HG03097 (cell line): Measurements from ENCODE around the gene FOXRED2.
"Not testable (repeated sequence)": the region's sequence is repeated elsewhere in the genome, so short reads cannot be mapped to it uniquely, and the experiment has no call there.

Experiments used
- ATAC-seq: cut with Tn5 transposase; IDR thresholded peaks from one replicate; pipeline ENCODE4 v1.9.1; 2021; ENCODE audit not compliant: unreplicated experiment, low FRiP score

FOXRED2 gene

GRCh38 chr22:36506637-36507517, at the start of gene FOXRED2:
Gene FOXRED2, minus strand, starts transcription at chr22:36507040. Its CDS starts 618 bp downstream, at chr22:36506422.
- ATAC-seq: peak; percentile 78

DNA sequence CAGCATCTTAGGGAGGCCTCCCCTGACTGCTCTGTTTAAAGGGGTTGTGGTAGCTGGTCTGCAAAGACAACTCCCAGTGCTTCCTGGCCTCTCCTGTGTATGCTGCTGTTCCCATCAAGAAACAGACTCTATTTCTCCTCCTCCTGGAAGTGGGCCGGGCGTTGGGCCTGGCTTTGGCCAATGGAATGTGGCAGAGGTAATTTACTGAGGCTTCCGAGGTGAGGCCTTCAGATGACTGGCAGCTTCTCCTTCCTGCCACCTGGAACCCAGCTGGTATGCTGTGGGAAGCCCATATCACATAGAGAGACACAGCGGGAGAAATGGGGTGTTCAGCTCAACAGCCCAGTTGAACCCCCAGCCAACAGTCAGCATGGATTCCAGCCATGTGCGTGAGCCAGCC, 47.3 kb upstream of the FOXRED2 start:
- ATAC-seq: no peak

DNA sequence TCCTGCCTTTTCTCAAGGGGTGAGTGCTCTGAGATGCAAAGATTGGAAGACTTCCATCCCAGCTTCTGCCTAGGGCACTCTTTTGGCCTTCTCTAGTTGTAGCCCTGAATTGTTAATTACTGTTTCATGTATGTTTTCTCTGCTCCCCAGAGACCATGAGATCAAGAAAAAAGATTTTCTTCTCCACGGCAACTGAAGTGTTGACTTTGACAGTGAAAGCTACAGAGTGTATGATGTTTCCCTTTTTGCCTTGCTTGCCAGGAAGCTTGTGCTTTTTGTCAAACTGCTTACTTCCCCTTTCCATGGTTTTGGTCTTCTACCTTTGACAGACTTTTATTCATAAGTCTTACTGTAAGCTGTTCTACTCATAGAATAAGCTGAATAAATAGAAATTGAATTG, 45.4 kb upstream of the FOXRED2 start:
- ATAC-seq: no peak

DNA sequence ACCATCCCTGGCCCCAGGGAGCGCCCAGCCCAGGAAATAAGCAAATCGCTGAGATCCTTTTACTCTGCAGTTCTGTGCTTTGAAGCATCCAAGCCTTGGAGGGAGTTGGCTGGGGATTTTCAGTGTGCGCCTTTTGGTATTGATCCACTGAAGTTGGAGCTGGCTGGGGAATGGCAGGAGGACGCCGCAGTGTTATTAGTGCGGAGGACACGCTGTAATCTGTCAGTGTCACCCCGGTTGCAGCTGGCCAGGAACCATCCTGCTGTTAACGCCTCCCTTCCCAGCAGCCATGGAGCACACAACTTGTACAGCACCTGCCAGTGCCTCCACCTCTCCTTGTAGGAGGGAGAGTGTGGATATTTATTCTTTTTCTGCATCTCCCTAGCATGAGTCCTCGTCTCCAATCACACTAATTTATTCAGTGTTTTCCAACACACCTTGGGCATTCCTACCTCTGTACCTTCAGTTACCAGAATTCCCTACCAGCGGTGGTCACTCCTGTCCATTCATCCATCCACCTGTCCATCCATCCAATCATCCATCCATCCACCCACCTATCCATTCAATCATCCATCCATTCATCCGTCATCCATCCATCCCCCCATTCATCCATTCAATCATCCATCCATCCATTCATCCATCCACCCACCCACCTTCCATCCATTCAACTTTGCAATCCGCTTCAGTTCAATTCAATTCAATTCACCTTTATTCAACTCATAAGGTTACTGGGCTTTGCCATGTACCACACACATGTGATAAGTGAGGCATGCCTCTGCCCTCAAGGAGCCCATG, 44.1 kb upstream of the FOXRED2 start:
- no peak for ATAC-seq

DNA sequence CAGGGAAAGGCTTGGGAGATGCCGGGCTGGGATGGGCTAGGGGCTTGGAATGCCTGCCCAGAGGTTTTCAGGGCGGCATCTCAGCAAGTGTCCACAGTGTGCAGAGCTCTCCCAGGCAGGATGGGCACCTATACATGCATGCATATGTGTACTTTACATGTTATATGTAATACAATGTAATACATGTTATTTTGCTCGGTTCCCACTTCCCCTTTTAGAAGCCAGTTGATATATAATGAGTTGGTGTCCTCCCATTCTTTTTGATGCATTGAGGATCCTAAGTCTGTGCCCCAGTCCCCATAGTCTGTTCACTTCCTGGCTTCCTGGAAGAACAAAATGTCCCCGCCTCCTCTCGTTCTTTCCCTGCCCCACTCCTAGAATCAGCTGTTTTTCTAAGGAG, 42.2 kb upstream of the FOXRED2 start:
- no peak for ATAC-seq

GRCh38 chr22:36548606-36549005, 41.8 kb upstream of the FOXRED2 start:
- ATAC-seq: no peak

GRCh38 chr22:36546932-36547331, 40.1 kb upstream of the FOXRED2 start:
- no peak for ATAC-seq

DNA sequence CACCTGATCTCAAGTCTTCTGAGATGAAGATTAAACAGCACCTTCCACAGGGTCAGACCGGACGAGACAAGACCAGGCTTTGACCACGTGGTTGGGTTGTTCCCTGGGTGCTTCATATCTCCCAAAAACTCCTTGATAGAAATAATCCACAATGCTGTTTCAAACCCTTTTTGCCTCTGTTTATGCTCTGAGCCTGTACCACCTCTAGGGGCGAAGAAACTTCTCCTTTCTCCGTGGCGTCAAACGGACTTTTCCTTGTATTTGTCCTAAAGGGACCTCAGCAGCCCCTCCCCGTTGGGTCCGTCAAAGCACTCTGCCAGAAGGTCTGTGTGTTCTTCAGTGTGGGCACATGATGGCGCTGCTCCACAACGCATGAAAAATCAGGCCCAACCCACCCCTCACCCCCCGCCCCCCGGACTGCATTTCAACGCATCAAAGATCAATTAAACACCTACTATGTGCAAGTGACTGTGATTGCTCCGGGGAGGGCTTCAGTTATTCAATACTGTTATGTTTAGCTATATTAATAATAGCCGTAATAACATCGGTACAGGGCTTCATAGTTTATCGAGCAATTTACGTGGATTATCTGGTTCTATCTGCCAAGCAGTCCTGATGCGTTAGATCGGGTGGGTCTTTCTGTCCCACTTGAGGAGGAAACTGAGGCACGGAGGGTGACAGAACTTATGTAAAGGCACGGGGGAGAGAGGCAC, 39.4 kb upstream of the FOXRED2 start:
- no peak for ATAC-seq

DNA sequence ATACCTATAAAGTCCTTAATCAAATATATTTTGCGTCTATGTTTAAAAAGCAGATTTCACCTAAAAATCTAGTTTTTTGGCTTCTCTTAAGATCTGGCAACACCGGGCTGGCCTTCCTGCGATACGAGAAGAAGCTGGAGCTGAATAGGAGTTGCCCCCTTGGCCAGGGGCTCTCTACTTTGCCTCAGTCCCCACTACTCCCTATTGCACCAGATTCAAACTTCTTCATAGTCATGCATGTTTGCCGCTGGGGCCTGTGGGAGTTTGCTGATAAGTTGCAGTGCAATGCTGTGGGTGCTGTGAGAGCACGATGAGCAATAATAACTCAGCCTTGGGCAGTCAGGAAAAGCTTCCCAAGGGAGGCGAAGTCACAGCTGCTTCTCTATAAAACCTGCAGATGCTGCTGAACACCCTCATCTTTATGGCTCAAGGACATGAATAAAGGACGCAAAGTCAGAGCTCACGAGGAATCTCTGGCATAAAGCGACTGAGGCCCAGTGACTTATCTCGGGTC, 37.3 kb upstream of the FOXRED2 start:
- ATAC-seq: no peak

GRCh38 chr22:36541831-36542411, 35.1 kb upstream of the FOXRED2 start:
- no peak for ATAC-seq

DNA sequence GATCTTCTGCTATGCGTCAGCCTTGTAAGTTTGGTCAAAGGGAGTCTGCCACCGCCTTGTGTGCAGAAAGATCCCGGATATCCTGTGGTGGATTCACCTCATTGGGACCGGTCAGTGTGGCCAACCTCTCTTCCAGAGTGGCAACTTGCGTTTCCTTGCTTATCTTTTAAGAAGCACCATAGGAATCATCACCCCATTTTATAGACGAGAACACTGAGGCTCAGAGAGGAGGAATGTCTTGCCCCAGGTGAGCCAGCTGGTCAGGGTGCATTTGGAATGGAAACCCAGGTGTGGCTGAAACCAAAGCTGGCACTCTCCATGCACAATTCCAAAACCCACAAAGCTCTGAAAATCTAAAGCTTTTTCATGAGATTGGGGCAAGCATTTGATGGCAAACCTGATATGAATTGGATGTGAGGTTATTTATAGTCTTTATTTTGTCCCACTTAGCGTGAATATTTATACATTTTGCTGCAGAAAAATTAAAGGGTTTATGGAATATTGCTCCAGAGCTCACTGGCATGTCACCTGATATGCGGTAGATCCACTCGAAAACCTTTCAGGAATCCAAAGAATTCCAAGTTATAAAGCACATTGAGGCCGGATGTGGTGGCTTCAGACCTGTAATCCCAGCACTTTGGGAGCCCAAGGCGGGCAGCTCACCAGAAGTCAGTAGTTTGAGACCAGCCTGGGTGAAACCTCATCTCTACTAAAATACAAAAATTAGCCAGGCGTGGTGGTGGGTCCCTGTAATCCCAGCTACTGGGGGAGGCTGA, 34.2 kb upstream of the FOXRED2 start:
- ATAC-seq: no peak

GRCh38 chr22:36538529-36538928, 31.7 kb upstream of the FOXRED2 start:
- ATAC-seq: no peak

DNA sequence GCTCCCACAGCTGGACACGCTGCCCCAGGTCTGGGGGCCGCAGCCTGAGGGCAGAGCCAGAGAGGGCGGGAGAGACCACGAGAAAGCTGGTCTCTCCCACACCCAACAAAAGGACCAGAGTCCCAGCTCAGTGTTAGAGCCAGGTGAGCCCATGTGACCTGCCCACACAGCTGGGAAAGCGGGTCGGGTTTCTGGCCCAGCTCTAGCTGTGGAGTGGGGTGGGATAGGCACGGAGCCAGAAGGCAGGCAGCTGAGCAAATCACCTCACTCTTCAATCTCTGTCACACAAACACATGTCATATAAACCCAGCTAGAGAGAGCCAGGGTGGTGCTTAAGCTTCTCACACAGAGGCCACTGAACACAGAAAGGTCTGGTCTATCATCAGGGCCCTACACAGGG, 29.9 kb upstream of the FOXRED2 start:
- ATAC-seq: no peak

GRCh38 chr22:36533320-36533719, 26.5 kb upstream of the FOXRED2 start:
- ATAC-seq: not testable (repeated sequence)

DNA sequence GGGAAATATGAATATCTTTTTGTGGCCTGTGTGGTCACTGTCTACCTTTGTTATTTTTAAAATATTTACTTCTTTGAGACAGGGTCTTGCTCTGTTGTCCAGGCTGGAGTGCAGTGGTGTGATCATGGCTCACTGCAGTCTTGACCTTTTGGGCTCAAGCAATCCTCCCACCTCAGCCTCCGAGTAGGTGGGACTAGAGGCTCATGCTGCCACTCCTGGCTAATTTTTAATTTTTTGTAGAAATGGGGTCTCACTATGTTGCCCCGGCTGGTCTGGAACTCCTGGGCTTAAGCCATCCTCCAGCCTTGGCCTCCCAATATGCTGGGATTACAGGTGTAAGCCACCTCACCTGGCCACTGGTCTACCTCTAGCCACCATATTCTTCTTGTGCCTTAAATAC, 25.6 kb upstream of the FOXRED2 start:
- ATAC-seq: no peak

- ATAC-seq: peak; percentile 94
Observed at GRCh38 chr22:36528795-36529751, 22.2 kb upstream of the FOXRED2 start, which contains the start of gene EIF3D. Gene EIF3D, minus strand, starts transcription at chr22:36529166. Its CDS starts 3,045 bp downstream, at chr22:36526121.

GRCh38 chr22:36528341-36528740, 21.5 kb upstream of the FOXRED2 start:
- no peak for ATAC-seq

- no peak for ATAC-seq
Observed at GRCh38 chr22:36522662-36523061, 15.8 kb upstream of the FOXRED2 start.
